CD4-positive, alpha-beta T cell treated with Interleukin-12 subunit alpha and Interleukin-12 subunit beta, for 1 hour (primary cell): ENCODE measurements around the gene NFX1.
A peak's percentile ranks its signal among the peaks of the same experiment; 100 is the strongest.

ENCODE experiments used
- DNase-seq: peaks from one replicate; pipeline ENCODE4 v3.0.0-alpha.2; 2020

The NFX1 gene

DNA sequence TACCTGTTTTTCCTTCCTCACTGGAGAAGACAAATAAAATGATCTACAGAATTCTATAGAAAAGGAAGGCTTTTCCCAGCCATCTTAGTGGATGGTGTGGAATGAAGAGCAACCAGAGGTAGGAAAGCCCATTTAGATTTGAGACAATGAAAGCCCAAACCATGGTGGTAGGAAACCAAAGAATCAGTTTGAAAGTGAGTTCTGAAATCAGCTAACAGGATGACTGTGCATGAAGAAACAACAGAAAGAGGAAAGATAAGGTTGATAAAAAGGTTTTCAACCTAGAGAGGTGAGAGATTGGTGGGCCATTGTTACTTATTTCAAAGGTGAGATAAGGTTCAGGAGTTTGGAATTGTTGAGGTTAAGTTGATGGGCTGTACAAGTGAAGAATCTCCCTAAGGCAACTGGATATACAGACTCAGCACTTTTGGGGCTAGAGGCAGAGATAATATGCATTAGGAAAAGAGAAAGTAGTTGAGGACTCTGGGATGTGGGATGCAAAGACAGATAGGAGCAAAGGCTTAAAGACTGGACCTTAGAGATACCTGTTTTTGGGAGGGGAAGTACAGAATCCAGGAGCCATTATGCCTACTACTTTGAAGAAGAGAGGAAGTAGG, 23.1 kb upstream of the NFX1 start:
- no peak for DNase-seq

DNA sequence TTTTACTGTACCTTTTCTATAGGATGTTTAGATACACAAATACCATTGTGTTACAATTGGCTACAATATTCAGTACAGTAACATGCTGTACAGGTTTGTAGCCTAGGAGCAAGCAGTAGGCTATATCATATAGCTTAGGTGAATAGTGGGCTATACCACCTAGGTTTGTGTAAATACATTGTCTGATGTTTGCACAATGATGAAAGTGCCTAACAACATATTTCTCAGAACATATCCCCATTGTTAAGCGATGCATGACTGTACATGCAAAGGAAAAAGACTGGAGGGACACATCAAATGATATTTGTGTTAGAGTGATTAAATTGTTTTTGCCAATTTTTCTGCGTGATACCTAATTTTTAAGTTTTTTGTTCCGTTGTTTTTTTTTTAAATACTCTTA, 20.2 kb upstream of the NFX1 start:
- no peak for DNase-seq

DNA sequence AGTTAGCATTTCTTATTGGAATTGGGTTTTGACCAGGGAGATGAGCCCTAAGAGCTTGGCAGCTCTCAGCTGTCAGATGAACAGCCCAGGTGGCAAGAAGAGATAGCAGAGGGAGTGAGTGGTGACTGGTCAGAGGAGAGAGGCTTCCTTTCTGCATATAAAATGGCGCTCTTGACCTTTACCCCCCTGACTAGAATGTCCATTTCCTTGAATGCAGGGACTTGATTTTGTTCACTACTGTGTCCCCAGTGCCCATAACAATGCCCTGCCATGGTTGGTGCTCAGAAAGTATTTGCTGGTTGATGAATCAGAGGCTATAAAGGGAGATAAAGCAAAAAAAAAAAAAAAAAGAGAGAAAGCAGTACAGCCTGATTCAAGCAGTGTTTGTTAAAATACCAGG, 18.3 kb upstream of the NFX1 start:
- no peak for DNase-seq

DNA sequence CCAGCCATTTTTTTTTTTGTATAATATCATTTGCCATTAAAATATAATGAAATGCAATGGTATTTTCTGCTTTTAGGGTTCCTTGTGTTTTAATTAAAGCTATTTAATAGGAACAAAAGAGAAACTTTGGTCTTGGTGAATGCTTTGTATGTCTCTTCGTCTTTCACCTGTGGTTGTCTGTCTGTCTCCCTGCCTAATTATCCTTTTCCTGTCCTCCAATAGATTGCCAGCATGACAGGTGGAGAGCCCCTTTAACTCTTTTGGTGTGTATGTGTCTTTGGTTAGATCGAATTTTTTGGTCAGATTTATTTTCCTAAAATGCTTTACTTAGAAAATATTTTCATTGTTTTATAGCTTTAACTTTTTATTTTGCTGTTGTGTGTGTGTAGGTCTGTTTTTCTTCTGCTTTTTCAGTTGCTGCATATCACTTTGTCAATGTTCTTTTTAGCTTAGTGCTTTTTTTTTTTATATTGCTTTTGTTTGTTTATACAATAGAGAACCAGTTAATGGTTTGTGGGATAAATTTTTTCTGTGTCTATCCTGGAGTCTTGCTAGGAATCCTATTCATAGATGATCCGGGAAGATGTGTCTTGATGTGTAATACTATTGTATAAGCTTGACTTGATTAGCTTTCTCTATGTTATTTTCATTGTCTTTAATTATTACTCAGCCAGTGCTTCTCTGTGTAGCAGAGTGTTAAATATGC, 16.9 kb upstream of the NFX1 start:
- no peak for DNase-seq

DNA sequence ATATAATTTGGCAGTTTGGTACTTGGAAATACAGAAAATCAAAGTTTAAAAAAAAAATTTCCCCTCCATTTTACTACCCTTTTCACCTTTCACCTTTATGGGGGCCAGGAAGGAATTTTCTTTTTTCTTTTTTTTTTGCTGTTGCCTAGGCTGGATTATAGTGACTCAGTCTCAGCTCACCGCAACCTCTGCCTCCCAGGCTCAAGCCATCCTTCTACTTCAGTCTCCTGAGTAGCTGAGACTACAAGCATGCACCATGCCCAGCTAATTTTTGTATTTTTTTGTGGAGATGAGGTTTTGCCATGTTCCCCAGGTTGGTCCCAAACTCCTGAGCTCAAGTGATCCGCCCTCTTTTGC, 16.4 kb upstream of the NFX1 start:
- DNase-seq = no peak

DNA sequence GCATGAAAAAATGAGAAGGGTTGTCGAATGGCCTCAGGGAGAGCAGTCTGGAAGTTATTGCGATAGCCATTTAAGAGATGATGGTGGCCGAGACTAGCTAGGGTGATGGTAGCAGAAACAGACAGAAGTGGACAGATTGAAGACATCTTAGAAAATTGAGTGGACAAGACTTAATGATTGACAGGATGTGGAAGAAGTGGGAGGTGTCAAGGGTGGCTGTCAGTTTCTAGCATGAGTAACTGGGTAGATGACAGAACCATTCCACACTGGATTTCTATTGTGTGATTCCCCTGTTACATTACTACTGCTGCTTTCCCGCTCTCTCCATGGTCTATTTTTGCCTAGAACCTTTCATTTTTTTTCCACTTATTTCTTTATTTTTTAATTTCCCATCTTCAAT, 12.8 kb upstream of the NFX1 start:
- no peak for DNase-seq

DNA sequence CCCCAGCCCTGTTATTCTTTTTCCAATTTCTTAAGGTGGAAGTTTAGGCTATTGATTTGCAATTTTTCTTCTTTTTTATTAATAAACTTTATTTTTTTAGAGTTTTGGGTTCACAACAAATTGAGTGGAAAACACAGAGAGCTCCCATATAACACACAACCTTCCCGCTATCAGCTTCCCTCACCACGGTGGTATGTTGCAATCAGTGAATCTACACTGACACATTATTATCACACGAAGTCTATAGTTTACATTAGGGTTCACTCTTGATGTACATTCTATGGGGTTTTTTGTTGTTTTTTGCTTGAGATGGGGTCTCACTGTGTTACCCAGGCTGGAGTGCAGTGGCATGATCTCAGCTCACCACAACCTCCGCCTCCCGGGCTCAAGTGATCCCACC, 4.8 kb upstream of the NFX1 start:
- no peak for DNase-seq

DNA sequence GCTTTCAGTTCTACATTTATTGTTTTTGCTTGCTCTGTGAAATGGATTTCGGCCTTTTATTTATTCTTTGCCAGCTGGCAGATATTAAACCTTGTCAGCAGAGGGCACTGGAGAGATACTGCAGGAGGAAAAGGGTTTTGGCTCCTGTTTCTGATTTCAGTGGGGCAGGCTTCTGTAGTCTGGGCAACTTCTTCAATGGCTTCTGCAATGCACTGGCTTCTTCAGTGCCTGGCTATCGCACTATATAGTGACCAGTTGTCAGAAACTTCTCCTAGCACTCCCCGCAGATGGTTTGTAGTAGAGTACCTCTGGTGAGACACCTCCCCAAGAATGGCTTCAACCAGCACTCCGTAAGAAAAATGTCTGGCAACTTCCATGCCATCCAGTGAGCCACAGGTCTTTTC, 3.2 kb upstream of the NFX1 start:
- DNase-seq = peak; percentile 79

DNA sequence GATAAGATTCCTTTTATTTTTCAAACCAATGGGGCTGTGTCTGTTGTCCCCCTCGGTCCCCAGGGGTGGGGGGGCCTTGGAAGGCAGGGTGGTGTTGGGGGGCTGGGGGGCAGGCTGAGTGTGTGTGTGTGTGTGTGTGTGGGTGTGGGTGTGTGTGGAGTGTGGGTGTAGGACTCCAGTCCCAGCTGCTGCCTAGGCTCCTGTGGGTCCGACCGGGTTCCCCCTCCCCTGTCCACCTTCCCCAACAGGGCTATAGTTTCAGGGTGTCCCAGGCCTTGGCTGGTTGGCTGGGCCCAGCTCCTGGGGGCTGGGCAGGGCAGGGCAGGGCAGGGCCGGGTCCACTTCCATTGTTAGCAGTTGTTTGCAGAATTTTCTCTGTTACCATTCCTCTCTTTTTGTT, 2.1 kb upstream of the NFX1 start:
- DNase-seq = no peak

DNA sequence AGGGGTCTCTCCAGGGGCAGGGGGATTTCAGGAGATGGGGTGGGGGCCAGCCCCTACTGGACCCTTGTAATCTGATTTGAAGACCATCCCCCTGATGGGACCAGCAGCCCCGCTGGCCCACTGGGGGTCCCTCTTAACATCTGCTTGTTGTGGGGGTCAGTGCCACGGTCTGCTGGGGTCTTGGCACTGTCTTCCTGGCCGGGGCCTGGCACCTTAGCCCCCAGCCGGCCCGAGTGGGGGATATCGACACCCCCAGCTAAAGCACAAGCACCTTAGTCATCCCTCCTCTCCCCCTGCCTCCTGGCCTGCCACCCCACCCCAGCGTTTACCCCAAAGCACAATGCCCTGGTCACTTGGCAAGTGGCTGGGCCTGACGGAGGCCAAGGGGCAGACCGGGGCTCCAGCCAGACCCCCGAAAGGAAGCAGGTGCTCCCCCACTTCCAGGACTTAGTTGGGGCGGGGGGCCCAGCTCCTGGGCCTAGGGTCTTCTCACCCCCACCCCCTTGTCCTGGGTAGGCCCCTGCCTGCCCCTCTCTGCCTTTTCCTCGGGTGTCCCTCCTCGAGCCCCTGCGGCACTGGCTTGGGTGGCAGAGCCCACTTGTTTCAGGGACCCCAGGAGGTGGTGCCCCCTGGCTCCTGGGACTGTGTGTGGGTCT, 1.4 kb upstream of the NFX1 start:
- DNase-seq = no peak

DNA sequence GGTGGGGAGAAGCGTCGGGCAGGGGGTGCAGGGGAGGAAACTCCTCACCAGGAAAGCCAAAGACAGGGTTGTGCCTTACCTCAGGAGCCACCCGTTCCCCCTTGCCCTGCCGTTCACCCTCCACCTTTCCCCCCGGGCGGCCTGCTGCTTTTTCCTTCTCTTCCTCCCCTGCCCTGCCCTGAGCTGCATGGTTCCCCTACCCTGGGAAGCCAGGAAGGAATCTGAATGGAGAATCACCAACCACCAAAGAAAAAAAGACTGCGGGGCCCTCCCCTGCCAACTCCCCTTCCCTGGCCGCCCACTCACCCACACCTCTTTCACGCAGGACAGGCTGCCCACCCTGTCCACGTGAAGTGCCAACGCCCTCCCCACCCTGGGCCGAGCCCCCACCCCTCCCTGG, 820 bp upstream of the NFX1 start:
- DNase-seq = peak; percentile 33

DNA sequence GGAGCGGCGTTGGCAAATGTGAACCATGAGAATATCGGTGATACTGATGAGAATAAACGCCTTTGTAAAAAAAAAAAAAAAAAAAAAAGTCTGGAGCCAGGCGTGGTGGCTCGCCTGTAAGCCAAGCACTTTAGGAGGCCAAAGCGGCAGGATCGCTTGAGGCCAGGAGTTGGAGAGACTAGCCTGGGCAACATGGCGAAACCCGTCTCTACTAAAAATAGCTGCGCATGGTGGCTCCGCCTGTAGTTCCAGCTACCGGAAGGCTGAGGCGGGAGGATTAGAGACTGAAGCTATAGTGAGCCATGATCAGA, 425 bp upstream of the NFX1 start:
- no peak for DNase-seq

DNA sequence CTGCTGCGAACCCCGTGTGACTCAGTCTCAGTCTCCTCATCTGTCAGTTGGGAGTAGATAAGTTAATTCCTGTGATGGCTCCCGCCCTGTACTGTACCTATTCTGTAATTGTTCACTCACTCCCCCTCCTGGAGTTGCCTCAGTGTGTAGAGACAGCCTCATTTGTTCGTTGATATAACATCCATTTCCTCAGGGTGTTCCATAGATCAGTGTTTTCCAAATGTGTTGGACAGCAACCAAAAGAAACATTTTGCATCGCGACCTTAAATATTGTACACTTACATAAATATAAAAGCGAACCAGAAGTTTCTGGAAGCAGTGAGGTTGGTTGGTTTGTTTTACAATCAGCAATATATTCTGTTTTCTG, 698 bp downstream of the NFX1 start:
- DNase-seq = no peak

DNA sequence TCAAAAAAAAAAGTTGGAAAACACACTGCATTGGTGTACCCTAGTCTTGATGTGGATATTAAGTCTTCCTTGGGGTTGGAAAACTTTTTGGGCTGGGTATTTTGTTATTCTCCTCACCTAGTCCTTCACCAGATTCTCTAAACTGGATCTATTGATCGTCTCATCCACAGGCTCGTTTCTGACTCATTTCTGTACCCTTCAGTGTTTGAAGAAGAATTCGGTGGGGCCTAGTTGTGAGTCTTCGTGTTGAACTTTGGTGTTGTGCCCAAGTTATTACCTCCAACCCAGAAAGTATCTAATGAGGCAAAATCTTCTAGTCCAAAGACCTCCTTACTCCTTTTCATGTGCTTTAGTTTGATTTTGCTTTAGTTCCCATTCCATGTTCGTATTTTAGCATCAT, 1.6 kb downstream of the NFX1 start:
- no peak for DNase-seq

DNA sequence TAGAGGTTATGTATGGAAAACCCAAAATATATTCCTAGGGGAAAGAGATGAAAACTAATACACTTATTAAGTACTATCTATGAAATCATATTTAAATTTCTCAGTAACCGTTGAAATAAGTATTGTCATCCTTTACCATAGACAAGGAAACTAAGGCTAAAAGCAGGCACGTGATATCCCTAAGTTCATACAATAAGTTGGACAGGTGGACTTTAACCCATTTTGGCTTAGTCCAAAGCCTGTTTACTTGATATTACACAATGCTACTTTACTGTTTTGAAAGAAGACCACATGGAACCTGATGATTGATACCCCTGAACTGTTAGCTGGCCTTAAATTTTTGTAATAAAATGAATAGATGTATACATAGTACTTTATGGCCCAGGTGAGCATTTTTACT, 3.5 kb downstream of the NFX1 start:
- no peak for DNase-seq

DNA sequence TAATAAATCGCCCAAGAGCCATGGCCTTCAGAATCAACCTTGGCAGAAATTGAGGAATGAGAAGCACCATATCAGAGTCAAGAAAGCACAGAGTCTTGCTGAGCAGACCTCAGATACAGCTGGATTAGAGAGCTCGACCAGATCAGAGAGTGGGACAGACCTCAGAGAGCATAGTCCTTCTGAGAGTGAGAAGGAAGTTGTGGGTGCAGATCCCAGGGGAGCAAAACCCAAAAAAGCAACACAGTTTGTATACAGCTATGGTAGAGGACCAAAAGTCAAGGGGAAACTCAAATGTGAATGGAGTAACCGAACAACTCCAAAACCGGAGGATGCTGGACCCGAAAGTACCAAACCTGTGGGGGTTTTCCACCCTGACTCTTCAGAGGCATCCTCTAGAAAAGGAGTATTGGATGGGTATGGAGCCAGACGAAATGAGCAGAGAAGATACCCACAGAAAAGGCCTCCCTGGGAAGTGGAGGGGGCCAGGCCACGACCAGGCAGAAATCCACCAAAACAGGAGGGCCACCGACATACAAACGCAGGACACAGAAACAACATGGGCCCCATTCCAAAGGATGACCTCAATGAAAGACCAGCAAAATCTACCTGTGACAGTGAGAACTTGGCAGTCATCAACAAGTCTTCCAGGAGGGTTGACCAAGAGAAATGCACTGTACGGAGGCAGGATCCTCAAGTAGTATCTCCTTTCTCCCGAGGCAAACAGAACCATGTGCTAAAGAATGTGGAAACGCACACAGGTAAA, 4.5 kb downstream of the NFX1 start:
- no peak for DNase-seq

DNA sequence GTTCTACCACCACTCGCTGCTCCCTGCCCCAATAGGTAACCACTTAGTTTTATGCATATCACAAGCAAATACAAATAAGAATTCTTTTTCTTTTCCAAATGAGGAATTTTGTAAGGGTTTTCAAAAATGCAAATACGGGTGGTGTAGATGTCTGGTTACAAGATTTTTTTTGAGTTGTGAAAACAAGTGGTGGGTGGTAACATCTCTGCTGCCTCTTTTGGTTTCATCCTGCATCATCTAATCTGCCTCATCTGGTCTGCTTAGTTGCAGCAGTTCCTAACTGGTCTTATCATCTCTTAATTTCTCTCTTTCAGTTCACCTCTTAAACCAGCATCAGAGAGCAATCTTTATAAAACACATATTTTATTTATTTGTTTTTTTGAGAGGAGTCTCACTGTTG, 5.3 kb downstream of the NFX1 start:
- no peak for DNase-seq

DNA sequence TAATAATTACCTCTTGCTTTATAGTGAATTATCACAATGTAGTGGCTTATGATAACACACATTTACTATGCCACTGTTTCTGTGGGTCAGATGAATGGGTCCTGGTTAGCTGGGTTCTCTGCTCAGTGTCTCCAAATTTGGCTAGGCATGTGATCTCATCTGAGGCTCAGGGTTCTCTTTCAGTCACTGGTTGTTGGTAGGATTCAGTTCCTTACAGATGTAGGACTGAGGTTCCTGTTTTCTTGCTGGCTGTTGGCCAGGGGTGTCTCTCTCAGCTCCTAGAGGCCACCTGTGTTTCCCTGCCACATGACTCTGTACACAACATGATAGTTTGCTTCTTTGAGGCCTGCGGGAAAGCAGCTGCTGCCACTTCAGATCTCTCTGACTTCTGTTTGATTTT, 7.1 kb downstream of the NFX1 start:
- peak; percentile 28 for DNase-seq

DNA sequence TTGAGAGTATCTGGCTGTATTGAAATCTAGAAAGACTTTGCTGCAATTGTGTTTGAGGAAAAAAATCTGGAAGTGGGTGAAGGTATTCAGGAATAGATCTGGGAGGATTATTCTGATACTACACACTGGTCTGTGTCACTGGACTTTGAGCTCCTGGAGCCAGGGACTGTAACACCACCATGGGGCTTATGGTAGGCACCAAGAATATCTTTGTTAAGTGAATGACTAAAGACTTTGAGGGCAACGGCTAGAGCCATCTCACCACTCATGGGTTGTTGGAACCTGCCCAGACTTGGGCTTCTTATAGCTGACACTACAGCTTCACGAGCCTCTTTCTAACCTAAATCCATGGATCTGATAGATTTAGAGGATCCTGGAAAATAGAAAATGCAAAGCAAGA, 10.2 kb downstream of the NFX1 start:
- DNase-seq = no peak

DNA sequence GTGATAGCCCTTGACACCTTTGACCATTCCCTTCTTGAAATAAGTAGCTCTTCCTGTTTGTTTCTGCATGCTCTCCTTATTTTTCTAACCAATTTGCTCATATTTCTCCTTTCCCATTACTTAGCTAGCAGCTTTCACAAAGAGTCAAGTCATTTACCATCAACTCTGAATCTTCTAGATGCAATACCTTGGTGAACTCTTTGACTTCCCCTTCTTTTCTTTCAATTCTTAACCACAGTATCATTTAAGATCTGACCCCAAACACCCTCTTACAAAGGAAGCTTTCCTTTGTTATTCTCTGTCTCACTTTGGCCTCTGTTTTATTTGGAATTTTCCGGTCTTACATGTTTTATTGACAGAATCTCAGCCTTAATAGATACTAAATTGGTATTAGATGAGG, 14.0 kb downstream of the NFX1 start:
- DNase-seq = no peak

DNA sequence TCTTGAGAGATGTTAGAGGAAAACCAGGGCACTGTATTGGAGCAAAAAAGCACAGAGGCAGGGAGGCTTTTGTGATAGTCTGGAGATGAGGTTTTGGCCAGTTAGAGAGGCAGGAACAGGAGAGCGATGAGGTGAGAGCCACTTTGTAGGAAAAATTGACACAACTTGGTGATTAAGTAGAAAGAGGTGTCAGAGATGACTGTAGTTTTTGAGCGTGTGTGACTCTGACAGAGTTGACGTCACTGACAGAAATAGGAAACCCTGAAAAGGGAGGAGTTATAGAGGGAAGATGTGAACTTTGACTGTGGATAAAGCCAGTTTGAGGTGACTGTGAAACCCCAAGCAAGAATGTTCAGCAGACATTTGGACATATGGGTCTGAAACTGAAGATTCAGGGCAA, 15.7 kb downstream of the NFX1 start:
- DNase-seq = no peak

DNA sequence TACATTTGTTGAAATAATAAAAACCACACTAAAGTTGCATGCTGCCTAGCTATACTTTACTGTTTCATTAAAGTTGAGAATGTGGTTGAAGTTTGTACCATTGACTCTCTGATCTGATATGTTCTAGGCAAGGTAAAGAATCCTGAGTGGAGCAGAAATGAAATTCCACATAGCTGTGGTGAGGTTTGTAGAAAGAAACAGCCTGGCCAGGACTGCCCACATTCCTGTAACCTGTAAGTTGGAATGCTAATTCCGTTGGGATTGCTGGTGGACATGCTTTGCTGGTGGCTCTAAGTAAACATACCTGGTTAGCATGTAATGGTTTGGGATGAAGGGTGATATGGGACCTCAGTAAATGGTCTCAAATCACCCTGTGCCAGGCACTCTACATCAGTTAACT, 16.8 kb downstream of the NFX1 start:
- no peak for DNase-seq

DNA sequence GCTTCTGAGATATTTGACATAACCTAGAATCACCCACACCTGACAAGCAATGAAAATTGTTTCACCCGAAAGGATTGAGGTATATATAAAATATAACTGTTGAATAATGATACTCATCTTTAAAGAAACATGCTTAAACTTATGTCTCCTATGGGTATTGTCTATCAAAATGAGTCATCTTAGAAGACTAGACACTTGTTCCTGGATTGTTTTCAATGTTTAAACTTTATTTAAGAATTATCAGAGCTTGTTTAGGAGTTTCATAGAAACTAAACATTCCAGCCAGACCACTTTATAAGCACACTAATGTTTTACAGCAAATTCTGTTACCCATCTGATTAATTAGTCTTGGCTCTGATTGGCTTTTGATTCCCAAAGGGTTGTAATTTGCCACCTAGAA, 19.6 kb downstream of the NFX1 start:
- no peak for DNase-seq

DNA sequence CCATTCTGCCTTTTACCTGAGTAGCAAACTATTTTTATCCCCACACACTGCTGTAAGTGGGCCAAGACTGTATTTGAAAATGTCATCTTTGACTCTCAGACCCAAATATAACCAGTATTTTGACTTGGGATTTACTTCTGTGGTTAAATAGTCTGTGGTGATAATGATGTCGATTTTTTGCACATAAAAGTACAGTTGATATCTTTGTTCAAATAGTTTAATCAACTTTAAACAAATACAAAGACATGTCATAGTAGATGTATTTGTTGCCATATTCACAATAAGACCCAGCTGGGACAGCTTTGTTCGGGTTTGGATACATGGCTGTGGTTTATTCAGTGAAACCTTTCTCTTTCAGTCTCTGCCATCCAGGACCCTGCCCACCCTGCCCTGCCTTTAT, 20.4 kb downstream of the NFX1 start:
- no peak for DNase-seq
